ENCODE results near the gene P2RX7.

P2RX7 gene

GRCh38 chr12:121110211-121110940, 22.3 kb upstream of the P2RX7 start:
- peak in 10 of 14 donors; percentile 9 to 69 (median 42) for DNase-seq

GRCh38 chr12:121111684-121112083, 21.0 kb upstream of the P2RX7 start:
- DNase-seq, result no peak

DNA sequence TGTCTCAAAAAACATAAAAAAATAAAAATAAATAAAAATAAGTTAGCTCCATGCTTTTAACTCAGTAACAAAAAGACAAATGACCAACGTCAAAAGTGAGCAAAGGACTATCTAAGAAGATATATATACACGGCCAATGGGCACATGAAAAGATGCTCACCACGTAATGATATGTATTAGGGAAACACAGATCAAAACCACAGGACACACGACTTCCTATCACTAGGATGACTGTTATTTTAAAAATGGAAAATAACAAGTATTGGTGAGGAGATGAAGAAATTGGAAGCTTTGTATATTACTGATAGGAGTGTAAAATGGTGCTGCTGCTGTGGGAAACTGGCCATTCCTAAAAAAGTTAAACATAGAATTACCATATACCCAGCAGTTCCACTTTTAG, 20.2 kb upstream of the P2RX7 start:
- DNase-seq, result no peak

- DNase-seq, result no peak
These were observed 19.6 kb upstream of the P2RX7 start for GRCh38 chr12:121113057-121113456.

DNA sequence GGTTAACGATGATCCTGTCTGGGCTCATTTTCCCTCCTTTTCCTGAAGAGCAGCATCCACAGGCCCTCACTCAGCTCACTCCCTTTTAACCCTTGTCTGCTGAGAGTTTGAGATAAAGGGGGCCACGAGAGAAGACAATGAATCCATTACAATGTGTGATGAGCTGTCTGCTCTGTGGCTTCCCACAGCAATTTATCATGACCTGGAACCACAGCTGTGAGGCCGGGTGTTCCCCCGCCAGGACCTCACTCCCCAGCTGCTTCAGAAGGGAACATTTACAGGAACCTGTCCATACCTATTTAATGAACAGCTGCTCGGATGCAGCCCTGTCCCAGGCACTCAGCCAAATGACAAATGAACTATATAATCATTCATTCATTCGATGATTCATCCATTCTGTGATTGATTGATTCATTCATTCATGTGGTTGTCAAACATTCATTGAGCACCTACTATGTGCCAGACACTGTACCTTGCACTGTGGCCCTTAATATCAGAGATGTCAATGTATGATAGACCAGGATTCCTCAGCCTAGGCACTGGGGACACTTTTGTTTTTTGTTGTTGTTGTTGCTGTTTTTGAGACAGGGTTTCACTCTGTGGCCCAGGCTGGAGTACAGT, 18.5 kb upstream of the P2RX7 start:
- no peak for DNase-seq

- DNase-seq, result no peak
These were observed 17.9 kb upstream of the P2RX7 start for GRCh38 chr12:121114806-121115205.

DNA sequence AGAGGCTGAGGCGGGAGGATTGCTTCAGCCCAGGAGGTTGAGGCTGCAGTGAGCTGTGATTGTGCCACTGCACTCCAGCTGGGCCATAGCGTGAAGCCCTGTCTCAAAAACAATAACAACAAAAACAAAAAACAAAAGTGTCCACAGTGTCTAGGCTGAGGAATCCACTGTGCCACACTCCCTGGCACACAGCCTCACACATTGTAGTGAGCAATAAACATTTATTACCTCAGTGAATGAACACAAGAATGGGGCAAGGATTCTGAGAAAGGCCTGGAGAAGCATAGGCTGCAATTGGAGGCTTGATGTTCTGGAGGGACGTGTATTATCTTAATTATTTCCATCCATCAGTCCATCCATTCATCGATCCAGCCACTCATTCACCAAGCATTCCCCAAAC, 17.1 kb upstream of the P2RX7 start:
- no peak for DNase-seq

DNA sequence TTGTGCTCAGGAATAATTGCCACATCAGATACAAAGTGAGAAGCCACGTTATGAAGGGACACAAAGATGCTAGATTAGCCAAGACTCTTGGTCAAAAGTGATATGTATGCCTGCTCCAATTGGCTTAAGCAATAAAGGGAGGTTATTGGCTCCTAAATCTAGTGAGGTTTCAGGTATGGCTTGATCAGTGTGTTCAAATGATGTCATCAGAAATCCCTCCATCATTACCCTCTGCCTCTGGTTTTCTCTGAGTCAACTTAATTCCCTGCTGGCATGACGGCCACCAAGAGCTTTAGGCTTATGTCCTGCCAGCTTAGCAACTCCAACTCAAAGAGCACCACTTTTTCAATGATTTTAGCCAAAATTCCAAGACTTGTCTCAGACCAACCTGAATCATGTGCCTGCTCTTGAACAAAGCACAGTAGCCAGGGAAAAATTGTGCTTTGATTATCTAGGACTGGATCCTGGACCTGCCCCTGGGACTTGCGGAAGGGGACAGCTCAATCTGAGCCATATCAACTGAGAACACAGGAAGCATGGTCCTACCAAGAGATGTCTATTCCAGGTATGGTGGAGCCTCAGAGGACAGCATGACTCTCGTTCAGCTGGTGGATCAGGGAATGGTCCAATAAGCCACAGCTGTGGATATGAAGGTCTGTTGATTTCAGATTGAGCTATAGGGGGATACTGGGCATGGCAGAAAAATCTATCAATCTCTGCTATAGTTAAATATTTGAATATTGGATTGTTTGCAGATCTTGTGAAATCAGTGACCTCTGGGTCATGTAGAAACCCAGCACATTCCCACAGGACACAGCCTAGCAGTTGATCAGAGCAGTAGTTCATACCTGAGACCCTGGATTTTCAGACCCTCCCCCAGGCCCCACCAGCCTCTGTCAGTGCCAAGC, 16.1 kb upstream of the P2RX7 start:
- DNase-seq, result no peak

DNA sequence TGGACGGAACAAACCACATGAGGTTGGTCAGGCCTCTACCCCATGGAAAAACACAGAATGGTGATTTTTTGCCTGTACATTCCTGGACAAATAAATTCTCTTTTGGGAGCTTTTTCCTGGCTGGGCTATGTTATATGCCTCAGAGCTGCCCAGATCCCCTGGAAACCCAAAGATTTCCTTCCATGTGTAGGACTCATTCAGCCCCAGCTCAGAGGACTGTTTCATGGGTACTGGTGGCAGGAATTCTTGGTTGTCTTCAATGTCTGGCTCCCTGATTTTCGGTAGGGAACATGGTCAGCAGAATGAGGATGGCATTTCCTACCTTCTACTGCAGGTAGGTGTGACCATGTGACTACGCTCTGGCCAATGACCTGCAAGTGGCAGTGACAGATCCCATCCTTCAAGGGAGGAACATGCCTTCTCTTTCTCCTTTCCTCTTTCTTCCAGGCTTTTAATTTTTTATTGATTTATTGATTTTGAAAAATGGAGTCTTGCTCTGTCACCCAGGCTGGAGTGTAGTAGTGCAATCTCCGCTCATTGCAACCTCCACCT, 15.4 kb upstream of the P2RX7 start:
- no peak for DNase-seq

- no peak for DNase-seq
These were observed 12.4 kb upstream of the P2RX7 start for GRCh38 chr12:121120323-121120722.

- no peak for DNase-seq
These were observed 11.5 kb upstream of the P2RX7 start for GRCh38 chr12:121120989-121121755.

GRCh38 chr12:121121805-121122204, 10.9 kb upstream of the P2RX7 start:
- no peak for DNase-seq

DNA sequence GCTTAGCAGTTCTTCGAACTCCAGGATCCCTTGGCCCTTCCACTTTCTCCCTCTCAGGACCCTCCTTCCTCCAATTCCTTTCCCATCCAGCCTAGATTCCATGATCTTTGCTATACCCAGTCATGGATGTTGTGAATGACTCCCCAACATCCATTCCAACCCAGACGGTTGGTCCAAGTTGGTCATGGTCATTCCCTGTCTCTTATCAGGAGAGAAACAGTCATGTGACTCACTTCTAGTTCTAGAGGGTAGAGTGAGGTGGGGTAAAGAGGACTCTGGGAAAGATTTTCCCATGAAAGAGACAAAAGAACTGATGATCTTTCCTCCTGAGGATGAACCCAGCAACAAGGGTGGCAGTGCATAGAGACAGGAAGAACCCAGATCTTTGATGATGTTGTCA, 9.2 kb upstream of the P2RX7 start:
- no peak for DNase-seq

DNA sequence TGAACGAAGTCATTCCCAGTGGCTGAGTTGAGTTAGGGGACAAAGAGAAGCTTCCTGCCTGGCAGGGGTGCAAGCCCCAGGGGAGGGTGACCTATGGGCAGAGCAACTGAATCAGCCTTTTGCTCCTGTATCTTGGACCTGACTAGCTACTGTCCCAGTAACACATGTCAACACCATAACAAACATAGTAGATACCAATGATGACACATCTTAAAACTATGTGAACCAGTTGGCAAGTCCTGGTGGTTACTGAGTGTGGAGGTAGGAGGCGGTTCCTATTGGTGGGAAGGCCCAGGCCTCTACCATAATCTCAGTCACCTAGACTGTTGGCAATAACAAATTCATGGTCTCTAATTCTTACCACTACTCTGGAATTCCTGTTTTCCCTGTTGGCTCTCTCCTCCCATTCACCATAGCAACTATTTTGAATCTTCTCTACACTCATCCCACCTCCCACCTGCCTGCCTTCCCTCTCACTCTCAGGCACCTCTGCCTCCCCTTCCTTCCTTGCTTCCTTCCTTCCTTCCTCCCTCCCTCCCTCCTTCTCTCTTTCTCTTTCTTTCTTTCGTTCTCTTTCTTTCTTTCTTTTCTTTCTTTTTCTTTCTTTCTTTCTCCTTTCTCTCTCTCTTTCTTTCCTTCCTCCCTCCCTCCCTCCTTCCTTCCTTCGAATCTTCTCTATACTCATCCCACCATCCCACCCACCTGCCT, 8.1 kb upstream of the P2RX7 start:
- no peak for DNase-seq

GRCh38 chr12:121127501-121127900, 5.2 kb upstream of the P2RX7 start:
- no peak for DNase-seq

DNA sequence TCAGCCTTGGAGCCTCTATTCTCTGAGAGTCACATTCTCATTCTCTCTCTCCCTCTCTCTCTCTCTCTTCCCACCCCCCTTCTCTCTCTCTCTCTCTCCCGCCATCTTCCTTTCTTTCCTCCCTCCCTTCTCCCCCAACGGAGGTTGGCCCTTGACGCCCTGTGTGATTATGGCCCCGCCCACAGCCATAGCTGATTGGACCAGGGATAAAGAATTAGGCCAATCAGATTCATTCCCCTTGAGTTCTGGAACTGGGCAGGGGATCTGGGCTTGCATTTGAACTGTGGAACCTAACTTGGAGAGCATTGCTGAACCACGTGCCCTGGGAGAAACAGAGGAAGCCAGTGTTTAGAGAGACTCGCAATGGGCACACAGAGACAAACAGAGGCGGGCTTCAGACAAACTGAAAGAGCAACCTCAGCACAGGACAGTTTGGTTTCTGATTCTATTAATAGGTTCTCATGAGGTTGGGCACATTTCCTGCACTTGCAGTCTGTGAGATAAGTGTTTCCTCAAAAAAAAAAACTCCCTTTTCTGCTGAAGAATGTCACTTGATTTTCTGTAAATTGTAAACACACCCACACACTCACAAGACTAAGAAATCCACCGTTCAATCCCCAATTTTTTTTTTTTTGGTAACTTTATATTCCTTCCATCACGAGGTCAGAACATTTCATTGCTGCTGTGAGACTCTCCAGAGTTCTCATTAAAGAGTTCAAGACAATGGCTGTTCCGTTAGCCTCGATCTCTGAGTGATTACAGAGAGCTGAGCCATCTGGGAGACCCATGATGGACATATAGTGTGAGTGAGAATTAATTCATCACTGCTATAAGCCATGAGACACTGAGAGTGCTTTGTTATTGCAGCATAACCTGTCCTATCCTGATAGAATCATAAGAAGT, 3.5 kb upstream of the P2RX7 start:
- peak in 13 of 14 donors; percentile 37 to 97 (median 91) for DNase-seq

DNA sequence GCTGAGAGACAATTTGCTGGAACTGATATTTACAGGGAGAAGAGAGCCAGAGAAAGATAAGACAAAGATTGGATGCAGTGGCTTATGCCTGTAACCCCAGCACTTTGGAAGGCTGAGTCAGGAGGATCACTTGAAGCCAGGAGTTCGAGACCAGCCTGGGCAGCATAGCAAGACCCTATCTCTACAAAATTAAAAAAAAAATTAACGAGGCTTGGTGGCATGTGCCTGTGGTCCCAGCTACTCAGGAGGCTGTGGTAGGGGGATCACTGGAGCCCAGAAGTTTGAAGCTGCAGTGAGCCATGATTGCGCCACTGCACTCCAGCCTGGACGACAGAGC, 2.9 kb upstream of the P2RX7 start:
- DNase-seq, result peak in 1 of 14 donors; percentile 24

- no peak for DNase-seq
These were observed 1.8 kb upstream of the P2RX7 start for GRCh38 chr12:121130866-121131373.

- peak in 3 of 14 donors; percentile 20 to 67 (median 32) for DNase-seq
These were observed 735 bp upstream of the P2RX7 start for GRCh38 chr12:121131941-121132341.

- DNase-seq, result no peak
These were observed 1.2 kb downstream of the P2RX7 start for GRCh38 chr12:121133838-121134237.

Data from C1 segment of cervical spinal cord (tissue), 14 donors.